ENCODE results near the gene HMGB3. TPM values are rescaled to one million over a fixed set of nuclear protein-coding genes. Genes with fewer than 3 reads are reported as not detected.

Gene HMGB3
- total RNA-seq, 1 donor from 2014 or later = 8.9 TPM

DNA sequence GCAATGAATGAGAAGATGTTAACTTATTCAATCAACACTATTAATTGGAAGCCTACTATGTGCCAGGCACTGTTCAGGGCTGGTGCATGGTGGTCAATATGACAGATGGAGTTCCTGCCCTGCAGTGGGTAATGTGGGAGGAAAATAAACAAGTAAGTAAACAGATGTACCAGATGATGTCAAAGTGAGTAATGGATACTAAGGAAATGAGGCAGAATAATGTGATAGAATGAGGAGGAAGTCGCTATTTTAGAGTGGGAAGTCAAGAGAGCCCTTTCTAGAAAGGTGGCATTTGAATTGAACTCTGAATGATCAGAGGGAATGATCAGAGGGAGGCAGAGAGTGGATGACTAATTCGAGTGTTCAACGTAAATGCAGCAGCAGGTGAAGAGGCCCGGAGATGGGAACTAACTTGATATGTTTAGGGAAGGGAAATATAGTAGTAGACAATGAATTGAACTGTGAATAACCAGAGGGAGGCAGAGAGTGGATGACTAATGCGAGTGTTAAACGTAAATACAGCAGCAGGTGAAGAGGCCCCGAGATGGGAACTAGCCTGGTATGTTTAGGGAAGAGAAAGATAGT lies 48.3 kb downstream of the HMGB3 start:
- DNase-seq (ENCODE audit: low spot score) = no peak
- intact Hi-C loops (cut with DNase I) = no loop called here

DNA sequence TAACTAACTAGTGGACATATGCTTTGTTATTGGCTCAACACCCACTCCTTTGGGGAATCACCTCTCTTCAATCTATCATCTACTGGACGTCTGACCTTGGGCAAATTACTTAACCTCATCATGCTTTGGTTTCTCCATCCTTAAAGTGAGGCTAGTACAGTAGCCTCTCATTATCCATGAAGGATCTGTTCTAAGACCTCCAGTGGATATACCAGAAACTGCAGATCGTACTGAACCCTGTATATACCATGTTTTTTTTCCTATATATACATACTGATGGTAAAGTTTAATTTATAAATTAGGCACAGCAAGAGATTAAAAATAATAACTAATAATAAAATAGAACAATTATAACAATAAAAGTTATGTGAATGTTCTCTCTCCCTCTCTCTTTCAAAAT lies 56.2 kb downstream of the HMGB3 start:
- intact Hi-C loops (cut with DNase I) = no loop called here
- DNase-seq (ENCODE audit: low spot score) = no peak

Other genes with a start within 250 kb of the HMGB3 start
- 90.8 TPM for gene CD99L2, start 84.7 kb upstream of the HMGB3 start, total RNA-seq
- not detected for gene GPR50, start 193.2 kb downstream of the HMGB3 start, total RNA-seq